Keratinocyte (primary cell): ENCODE data around the gene C10orf71. TPM values are rescaled to one million over a fixed set of nuclear protein-coding genes. Genes with fewer than 3 reads are reported as not detected.

Experiments used
- DNase-seq: peaks from one replicate; pipeline ENCODE4 v3.0.0-alpha.2; 2011; ENCODE audit warnings: low read depth, missing footprints, low spot score
- FAIRE-seq: peaks from 2 replicates; lab custom pipeline; 2011; peaks lifted over from hg19 to GRCh38; lab: Jason Lieb, UNC
- H2AFZ ChIP-seq: 2 replicates; pipeline ENCODE4 v1.6.0; 2012; ENCODE audit warnings: low read length, control low read depth, inconsistent platforms; ENCODE audit not compliant: control insufficient read depth
- H3K27ac ChIP-seq: 2 replicates; pipeline ENCODE4 v1.5.1; 2011; ENCODE audit warnings: low read length; ENCODE audit not compliant: control insufficient read depth, insufficient read depth
- H3K27me3 ChIP-seq: 3 replicates; pipeline ENCODE4 v1.6.0; 2011; ENCODE audit warnings: low read length; ENCODE audit not compliant: control insufficient read depth, insufficient read depth; ENCODE audit errors: extremely low read depth
- H3K36me3 ChIP-seq, 2 experiments: 2 replicates in 1 of 2; 3 replicates in 1 of 2; pipeline ENCODE4 v1.5.1; 2011; ENCODE audit warnings: low read length in 2 of 2, mild to moderate bottlenecking in 1 of 2; ENCODE audit not compliant: control insufficient read depth in 2 of 2, insufficient read depth in 2 of 2; ENCODE audit errors: extremely low read depth in 1 of 2
- H3K4me1 ChIP-seq: 3 replicates; pipeline ENCODE4 v1.5.1; 2011; ENCODE audit warnings: low read length; ENCODE audit not compliant: control insufficient read depth, insufficient read depth; ENCODE audit errors: extremely low read depth
- H3K4me2 ChIP-seq: 3 replicates; pipeline ENCODE4 v1.6.0; 2011; ENCODE audit warnings: low read depth, low read length; ENCODE audit not compliant: control insufficient read depth, insufficient read depth; ENCODE audit errors: extremely low read depth
- H3K4me3 ChIP-seq, 3 experiments: fragments of 200-600 bp in 1 of 3; sonication (generic) in 1 of 3; 2 replicates in 2 of 3; 3 replicates in 1 of 3; pipeline ENCODE4 v1.5.1; 2011 to 2016; ENCODE audit warnings: low read length in 3 of 3, mild to moderate bottlenecking in 3 of 3, control low read depth in 2 of 3, inconsistent platforms in 1 of 3, low read depth in 1 of 3, mixed read lengths in 1 of 3, mixed run types in 1 of 3, moderate library complexity in 1 of 3; ENCODE audit not compliant: control insufficient read depth in 2 of 3, insufficient read depth in 2 of 3; ENCODE audit errors: extremely low read depth in 1 of 3
- H3K79me2 ChIP-seq: 2 replicates; pipeline ENCODE4 v1.6.0; 2012; ENCODE audit warnings: low read length; ENCODE audit not compliant: control insufficient read depth, insufficient read depth
- H3K9ac ChIP-seq: 3 replicates; pipeline ENCODE4 v1.6.0; 2011; ENCODE audit warnings: low read length; ENCODE audit not compliant: control insufficient read depth, insufficient read depth; ENCODE audit errors: extremely low read depth
- H3K9me1 ChIP-seq: 3 replicates; pipeline ENCODE4 v1.6.0; 2011; ENCODE audit warnings: low read length; ENCODE audit not compliant: control insufficient read depth, insufficient read depth; ENCODE audit errors: extremely low read depth
- H3K9me3 ChIP-seq: 2 replicates; pipeline ENCODE4 v1.5.1; 2012; ENCODE audit warnings: low read depth, low read length; ENCODE audit not compliant: control insufficient read depth
- H4K20me1 ChIP-seq: 3 replicates; pipeline ENCODE4 v1.6.0; 2011; ENCODE audit warnings: low read length; ENCODE audit not compliant: control insufficient read depth, insufficient read depth; ENCODE audit errors: extremely low read depth
- CTCF ChIP-seq, 3 experiments: IDR thresholded peaks in 1 of 3; conservative IDR thresholded peaks in 1 of 3; optimal IDR thresholded peaks in 1 of 3; 2 replicates in 2 of 3; 3 replicates in 1 of 3; pipeline versions ENCODE3 to v1.5.1; 2011; ENCODE audit warnings: low read length in 3 of 3, mild to moderate bottlenecking in 3 of 3, moderate library complexity in 2 of 3, control low read depth in 1 of 3, inconsistent platforms in 1 of 3; ENCODE audit not compliant: insufficient read depth in 2 of 3; ENCODE audit errors: extremely low read depth in 1 of 3
- EZH2 ChIP-seq: IDR thresholded peaks from one replicate; pipeline ENCODE4 v1.6.1; 2012; ENCODE audit warnings: inconsistent platforms, mild to moderate bottlenecking, low read length, moderate library complexity
- dilution Hi-C: fragments of 300-500 bp; cut with MboI; formaldehyde crosslinking; loops from one replicate; pipeline ENCODE4 v1.7.0; 2020; ENCODE audit warnings: low sequenced_read_pairs; ENCODE audit not compliant: extremely low pct_ligation_motif_present
- polyA plus RNA-seq, 5 experiments: library from polyadenylated mRNA; depleted of rRNA in 3 of 5; stranded (reverse) in 3 of 5; stranded (forward) in 1 of 5; unstranded in 1 of 5; fragments of >200 nt; gene quantifications; 1 replicate in 1 of 5; 2 replicates in 3 of 5; 3 replicates in 1 of 5; pipeline versions ENCODE4 v1.2.1 to v1.2.3, GENCODE V29; 2011 to 2012; ENCODE audit warnings: missing spikeins in 2 of 5, low read depth in 1 of 5, low replicate concordance in 1 of 5

Gene C10orf71
- polyA plus RNA-seq, 1 donor (not counting 4 experiments of a cell fraction or from before 2014, with no cell fraction given) = not detected

- H3K27me3 ChIP-seq = peaks cover 3% of the 10 kb centered on the region
These were observed 13.4 kb downstream of the C10orf71 start for GRCh38 chr10:49312246-49312869.

GRCh38 chr10:49313501-49314070 lies 14.6 kb downstream of the C10orf71 start:
- H3K9me1 ChIP-seq = no peaks in the 10 kb centered on the region
- no peak overlapping the region for H3K4me3 ChIP-seq
- H3K79me2 ChIP-seq = no peaks in the 10 kb centered on the region
- no peaks in the 10 kb centered on the region for H3K9me3 ChIP-seq
- no peaks in the 10 kb centered on the region for H3K36me3 ChIP-seq
- H2AFZ ChIP-seq = no peak overlapping the region
- DNase-seq (no peak), FAIRE-seq (no peak)
- no peaks in the 10 kb centered on the region for H4K20me1 ChIP-seq
- dilution Hi-C loops = no loop called here
- H3K4me2 ChIP-seq = no peak overlapping the region
- no peaks in the 10 kb centered on the region for H3K4me1 ChIP-seq
- H3K27me3 ChIP-seq = peaks cover 3% of the 10 kb centered on the region
- no peak overlapping the region for H3K9ac ChIP-seq
- no peak overlapping the region for H3K27ac ChIP-seq
- TF ChIP-seq EZH2 = no peak
- TF ChIP-seq CTCF (optimal IDR thresholded peaks at IDR 0.05 in 1 of 3, IDR thresholded peaks at IDR 0.05 in 1 of 3, conservative IDR thresholded peaks at IDR 0.05 in 1 of 3; ENCODE audit: extremely low read depth in 1 of 3, insufficient read depth in 2 of 3, low read length in 3 of 3) = no peak

More at GRCh38 chr10:49312246-49312869, 13.4 kb downstream of the C10orf71 start:
- Histone ChIP-seq H3K9ac (no peak overlapping the region), H3K4me2 (no peak overlapping the region), H3K79me2 (no peaks in the 10 kb centered on the region), H3K9me1 (no peaks in the 10 kb centered on the region), H4K20me1 (no peaks in the 10 kb centered on the region), H3K9me3 (no peaks in the 10 kb centered on the region), H3K36me3 (no peaks in the 10 kb centered on the region), H3K27ac (no peak overlapping the region), H3K4me1 (no peaks in the 10 kb centered on the region), H2AFZ (no peak overlapping the region), H3K4me3 (no peak overlapping the region)
- no peak for TF ChIP-seq CTCF (optimal IDR thresholded peaks at IDR 0.05 in 1 of 3, IDR thresholded peaks at IDR 0.05 in 1 of 3, conservative IDR thresholded peaks at IDR 0.05 in 1 of 3; ENCODE audit: extremely low read depth in 1 of 3, insufficient read depth in 2 of 3, low read length in 3 of 3)
- TF ChIP-seq EZH2 = no peak
- DNase-seq (no peak), FAIRE-seq (no peak)
- dilution Hi-C loops = no loop called here
